GM04504 (cell line): Measurements from ENCODE around the gene HYAL2.
A peak's percentile ranks its signal among the peaks of the same experiment; 100 is the strongest.

Experiments used
- DNase-seq: peaks from one replicate; pipeline ENCODE4 v3.0.0-alpha.2; 2012; ENCODE audit warnings: low read depth

Gene HYAL2

GRCh38 chr3:50350213-50350526, 27.6 kb upstream of the HYAL2 start:
- no peak for DNase-seq

- no peak for DNase-seq
Observed at GRCh38 chr3:50347187-50347813, 24.8 kb upstream of the HYAL2 start.

DNA sequence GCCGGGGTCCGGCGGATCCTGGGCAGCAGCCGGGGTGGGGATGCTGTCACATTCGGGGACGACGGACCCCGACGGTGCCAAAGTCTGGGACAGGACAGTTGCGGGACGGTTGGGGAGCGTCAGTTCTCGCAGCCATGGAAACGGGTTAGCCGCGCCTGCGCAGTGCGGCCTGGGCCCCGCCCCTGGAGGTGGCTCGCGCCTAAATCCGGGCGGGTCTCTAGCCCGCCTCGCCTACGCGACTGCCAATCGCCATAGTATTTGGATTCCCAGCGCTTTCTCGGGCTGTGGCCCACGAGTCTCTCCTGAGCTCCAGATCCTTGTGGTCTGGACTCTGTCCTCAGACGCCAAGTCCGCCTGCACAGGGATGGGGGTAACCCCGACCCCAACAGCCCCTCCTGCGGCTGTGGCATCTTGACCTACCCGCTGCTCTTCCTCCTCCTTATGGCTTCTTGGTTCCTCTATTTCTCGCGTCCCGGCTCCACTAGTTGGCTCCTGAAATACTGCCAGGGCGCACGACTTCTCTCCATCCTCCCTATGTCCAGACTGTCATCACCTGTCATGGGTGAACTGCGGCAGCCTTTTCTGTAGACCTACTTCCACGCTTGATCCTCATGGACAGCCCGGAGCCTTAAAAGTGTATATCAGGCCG, 23.2 kb upstream of the HYAL2 start, which contains the start of gene ZMYND10:
ZMYND10 (minus strand) TSS at position 147 of the 649 bp plus-strand sequence. CDS start 153 bp downstream, outside the sequence.
- DNase-seq: no peak

- no peak for DNase-seq
Observed at GRCh38 chr3:50345008-50345407, 22.5 kb upstream of the HYAL2 start.

GRCh38 chr3:50342813-50343633, 20.5 kb upstream of the HYAL2 start:
- DNase-seq: no peak

- no peak for DNase-seq
Observed at GRCh38 chr3:50341996-50342650, 19.6 kb upstream of the HYAL2 start.

DNA sequence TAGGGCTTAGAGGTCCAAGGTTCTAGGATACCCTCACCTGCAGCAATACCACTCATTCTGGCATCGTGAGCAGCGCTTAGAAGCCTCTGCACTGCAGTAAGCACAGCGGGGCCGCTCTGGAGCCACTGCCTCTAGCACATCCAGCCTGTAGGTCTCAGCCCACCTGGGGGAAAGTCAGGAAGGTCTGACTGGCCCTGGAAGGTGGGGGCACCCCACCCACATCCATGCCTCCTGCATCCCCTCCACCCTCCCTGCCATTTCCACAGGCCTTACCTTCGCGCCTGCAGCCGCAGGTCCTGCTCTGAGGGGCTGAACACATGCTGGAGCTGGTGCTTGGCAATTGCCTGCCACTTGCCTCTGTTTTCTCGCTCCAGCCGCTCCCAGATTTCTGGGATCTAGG, 19.0 kb upstream of the HYAL2 start:
- DNase-seq: no peak

GRCh38 chr3:50340448-50341329, 18.1 kb upstream of the HYAL2 start, which contains the start of gene RASSF1:
Gene RASSF1 (minus strand): TSS chr3:50340836. CDS start chr3:50340805, 31 bp downstream.
- DNase-seq: no peak

DNA sequence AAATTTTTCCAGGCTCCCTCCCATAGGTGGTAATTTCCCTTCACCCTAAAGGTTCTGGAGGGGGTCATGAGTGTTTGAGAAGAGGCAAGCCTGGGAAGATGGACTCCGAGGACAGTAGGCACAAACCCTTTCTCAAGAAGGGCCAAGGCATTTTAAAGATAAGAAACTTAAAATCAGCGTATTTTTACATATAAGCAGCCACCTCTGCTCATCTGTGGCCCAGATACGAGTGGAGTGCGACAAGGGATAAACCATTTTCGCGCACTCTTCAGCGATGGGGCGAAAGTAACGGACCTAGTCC, 17.6 kb upstream of the HYAL2 start:
- no peak for DNase-seq

GRCh38 chr3:50339485-50340146, 17.1 kb upstream of the HYAL2 start:
- no peak for DNase-seq

- DNase-seq: no peak
Observed at GRCh38 chr3:50338965-50339364, 16.4 kb upstream of the HYAL2 start.

DNA sequence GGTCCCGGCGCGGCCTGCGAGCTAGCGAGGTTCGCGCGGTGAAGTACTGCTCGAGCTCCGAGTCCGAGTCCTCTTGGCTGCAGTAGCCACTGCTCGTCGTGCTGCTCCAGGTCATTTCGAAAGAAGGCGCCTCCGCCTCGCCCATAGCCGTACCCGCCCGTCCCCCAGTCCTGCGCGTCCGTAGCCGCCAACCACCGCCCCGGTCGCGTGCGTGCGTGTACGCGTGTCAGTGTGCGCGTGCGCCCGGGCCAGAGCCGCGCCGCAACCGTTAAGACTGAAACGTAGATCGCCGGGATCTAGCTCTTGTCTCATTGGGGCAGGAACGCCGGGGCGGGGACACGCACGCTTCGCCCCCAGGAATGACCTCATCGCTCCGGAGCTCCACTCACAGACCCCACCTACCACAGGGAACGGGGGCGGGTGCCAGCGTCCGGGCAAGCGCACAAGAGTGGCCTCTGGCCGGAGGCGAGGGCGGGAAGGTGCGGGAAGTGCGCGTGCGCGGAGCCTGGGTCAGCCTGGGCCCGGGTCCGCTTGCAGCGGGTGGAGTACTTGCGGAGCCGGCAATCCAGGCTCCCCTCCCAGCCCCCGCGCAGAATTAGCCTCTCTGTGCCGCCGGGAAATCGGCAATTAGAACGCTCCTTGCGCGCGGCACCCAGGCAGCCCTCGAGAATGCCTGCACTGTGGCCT, 14.8 kb upstream of the HYAL2 start:
- DNase-seq: peak; percentile 99

DNA sequence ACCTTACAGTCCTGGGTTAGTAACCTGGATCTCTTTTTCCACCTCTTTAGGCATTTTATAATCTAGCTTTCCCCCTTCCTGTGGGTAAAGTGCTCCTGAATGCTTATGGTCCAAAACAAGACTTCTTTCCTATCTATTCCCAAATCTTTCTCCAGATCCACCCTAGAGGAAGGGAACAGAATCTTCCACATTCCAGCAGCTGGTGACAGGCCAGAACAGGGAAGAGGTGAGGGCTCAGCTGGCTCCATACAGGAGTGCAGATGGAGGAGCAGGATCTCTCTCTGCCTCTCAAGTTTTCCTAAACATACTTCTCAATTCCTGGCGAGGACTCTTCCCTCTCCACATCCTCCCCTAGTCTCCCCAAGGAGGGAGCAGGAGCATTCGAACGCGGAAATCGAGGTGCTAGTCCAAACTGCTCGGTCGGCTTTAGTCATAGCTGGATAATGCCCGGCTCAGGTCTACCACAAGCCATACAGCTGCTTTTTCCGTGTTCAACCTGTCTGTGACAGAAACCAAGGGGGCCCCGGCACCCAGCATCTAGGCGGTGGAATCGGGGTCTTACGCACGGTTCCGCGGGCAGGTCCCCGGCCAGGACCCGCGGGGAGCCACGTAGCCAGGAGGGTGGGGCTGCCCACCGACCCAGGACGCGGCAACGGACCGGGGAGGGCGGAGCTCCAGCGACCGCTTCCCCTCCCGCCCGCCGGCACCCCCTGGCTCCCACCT, 14.1 kb upstream of the HYAL2 start:
- no peak for DNase-seq

- DNase-seq: no peak
Observed at GRCh38 chr3:50334339-50335075, 12.0 kb upstream of the HYAL2 start.

DNA sequence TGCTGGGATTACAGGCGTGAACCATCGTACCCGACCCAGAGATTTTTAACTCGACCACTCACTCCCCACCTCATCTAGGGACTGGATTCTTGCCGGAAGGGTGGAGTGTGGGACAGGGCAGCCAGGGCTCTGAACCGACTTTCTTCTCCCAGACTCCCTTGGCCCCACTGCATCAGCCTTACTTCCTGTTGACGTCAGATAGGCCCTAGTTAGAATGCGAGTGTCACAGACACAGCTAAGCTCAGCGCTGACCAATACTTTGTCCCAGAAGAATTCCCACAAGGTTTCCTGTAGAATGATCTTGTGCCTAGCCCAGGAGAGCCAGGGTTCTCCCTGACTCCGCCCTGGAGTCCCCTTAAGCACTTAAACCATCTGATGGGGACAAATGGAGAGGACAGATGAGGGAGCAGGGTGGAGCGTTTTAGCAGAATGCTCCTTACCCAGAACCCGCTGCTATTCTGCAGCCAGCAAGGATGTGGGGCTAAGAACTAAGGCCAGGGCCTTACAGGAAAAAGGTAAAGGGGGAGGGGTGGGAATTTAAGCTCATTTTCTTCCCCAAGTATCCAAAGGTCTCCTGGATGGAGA, 11.3 kb upstream of the HYAL2 start:
- DNase-seq: no peak

GRCh38 chr3:50331364-50331907, 8.9 kb upstream of the HYAL2 start:
- no peak for DNase-seq

GRCh38 chr3:50330330-50330729, 7.8 kb upstream of the HYAL2 start:
- DNase-seq: no peak

GRCh38 chr3:50327943-50328691, 5.6 kb upstream of the HYAL2 start, which contains the start of gene TUSC2:
Gene TUSC2 (minus strand): TSS chr3:50328223. CDS start chr3:50328099, 124 bp downstream.
- DNase-seq: peak; percentile 88
